Activated gamma-delta T cell treated with anti-CD3 and anti-CD28 coated beads, Interleukin-2, amount 50 U/mL, for 16 hours (primary cell): ENCODE results near the gene ABCC8.

Source experiments
- DNase-seq: peaks from one replicate; pipeline ENCODE4 v3.0.0-alpha.2; 2020; ENCODE audit warnings: low read depth

The ABCC8 gene

GRCh38 chr11:17403980-17404759 is 72.5 kb downstream of the ABCC8 start:
- DNase-seq: no peak

GRCh38 chr11:17402486-17402885 is 74.2 kb downstream of the ABCC8 start:
- no peak for DNase-seq

GRCh38 chr11:17401841-17402240 is 74.8 kb downstream of the ABCC8 start:
- DNase-seq: no peak

GRCh38 chr11:17401316-17401715 is 75.3 kb downstream of the ABCC8 start:
- no peak for DNase-seq

- no peak for DNase-seq
Measured at GRCh38 chr11:17400048-17400775, 76.4 kb downstream of the ABCC8 start.

- no peak for DNase-seq
Measured at GRCh38 chr11:17399236-17399635, 77.4 kb downstream of the ABCC8 start.

- DNase-seq: no peak
Measured at GRCh38 chr11:17397311-17398002, 79.2 kb downstream of the ABCC8 start.

- no peak for DNase-seq
Measured at GRCh38 chr11:17396598-17397310, 79.9 kb downstream of the ABCC8 start.

- no peak for DNase-seq
Measured at GRCh38 chr11:17395978-17396377, 80.7 kb downstream of the ABCC8 start.

- DNase-seq: no peak
Measured at GRCh38 chr11:17395554-17395961, 81.1 kb downstream of the ABCC8 start.

- DNase-seq: no peak
Measured at GRCh38 chr11:17394743-17395390, 81.8 kb downstream of the ABCC8 start.

- no peak for DNase-seq
Measured at GRCh38 chr11:17393472-17393871, 83.2 kb downstream of the ABCC8 start.

GRCh38 chr11:17392872-17393271 is 83.8 kb downstream of the ABCC8 start:
- DNase-seq: no peak

- DNase-seq: no peak
Measured at GRCh38 chr11:17391493-17392355, 84.9 kb downstream of the ABCC8 start.

- no peak for DNase-seq
Measured at GRCh38 chr11:17389957-17390649, 86.5 kb downstream of the ABCC8 start.

- DNase-seq: peak; percentile 76
Measured at GRCh38 chr11:17389211-17389956, 87.3 kb downstream of the ABCC8 start.

- no peak for DNase-seq
Measured at GRCh38 chr11:17388609-17389210, 87.9 kb downstream of the ABCC8 start, which contains the start of gene KCNJ11. Gene KCNJ11, minus strand, starts transcription at chr11:17388659. Its CDS starts 568 bp downstream, at chr11:17388091.

GRCh38 chr11:17387811-17388210 is 88.8 kb downstream of the ABCC8 start:
- DNase-seq: no peak

- no peak for DNase-seq
Measured at GRCh38 chr11:17387254-17387653, 89.4 kb downstream of the ABCC8 start.
